HG03280 (cell line): ENCODE measurements around the gene TRIP10.
"Not testable (repeated sequence)": the region's sequence is repeated elsewhere in the genome, so short reads cannot be mapped to it uniquely, and the experiment has no call there.

Experiments used
- ATAC-seq: cut with Tn5 transposase; IDR thresholded peaks from one replicate; pipeline ENCODE4 v1.9.1; 2021; ENCODE audit warnings: mild to moderate bottlenecking, moderate library complexity; ENCODE audit not compliant: unreplicated experiment

TRIP10 gene

DNA sequence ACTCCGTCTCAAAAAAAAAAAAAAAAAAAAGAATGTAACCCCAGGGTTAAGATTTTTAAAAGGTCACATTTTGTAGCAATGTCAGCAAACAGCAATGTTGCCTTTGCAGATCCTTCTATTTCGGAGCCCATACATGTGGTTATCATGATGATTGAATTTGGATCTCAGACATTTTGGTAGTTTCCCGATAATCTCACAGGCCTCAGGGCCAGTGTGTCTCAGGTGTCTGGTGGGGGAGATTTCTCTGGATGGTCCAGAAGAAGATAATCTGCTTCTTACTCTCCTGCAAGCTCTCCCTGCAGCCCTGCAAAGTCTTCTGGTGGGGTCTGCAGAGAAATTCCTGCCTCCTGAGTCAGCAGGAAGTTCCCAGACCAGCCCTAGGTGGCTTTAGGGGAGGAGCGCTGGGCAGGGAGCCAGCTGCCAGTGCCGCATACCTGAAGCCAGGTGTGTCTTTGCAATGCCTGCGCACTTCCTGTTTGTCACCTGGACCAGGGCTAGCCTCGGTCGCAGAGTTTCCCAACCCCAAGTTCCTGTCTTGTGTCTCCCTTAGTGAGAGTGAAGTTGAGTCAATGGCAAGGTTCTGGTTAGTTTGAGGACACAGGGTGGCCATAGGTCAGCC is 26.4 kb downstream of the TRIP10 start:
- ATAC-seq, result no peak

DNA sequence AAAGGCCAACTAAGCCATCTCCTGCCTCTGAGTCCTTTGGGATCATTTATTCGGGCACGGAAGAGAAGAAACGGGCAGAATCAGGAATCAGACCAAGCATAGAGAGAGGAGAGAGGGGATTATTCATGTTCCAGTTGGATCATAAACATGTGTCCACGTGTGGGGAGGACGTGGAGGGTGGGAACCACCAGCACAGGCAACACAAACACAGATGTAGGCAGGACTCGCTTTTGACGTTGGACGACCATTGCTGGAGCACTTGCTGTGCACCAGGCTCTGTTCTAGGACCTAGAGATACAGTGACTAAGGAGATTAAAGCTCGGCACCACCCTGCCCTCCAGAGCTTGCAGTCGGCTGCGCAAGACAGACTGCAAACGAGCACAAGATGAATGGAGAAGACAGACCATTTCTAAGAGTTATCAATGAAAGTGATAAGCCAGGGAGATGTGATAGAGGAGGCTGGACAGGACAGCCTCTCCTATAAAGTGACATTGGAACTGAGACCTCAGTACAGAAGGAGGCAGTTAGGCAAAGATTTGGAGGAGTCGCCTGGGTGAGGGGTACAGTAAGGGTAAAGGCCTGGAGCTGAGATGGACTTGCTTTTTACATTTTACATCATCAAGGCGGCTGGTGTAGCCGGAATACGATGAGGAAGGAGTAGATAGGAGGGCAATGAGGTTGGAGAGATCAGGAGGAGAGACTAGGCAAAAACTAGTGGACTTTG is 27.0 kb downstream of the TRIP10 start:
- ATAC-seq, result no peak

DNA sequence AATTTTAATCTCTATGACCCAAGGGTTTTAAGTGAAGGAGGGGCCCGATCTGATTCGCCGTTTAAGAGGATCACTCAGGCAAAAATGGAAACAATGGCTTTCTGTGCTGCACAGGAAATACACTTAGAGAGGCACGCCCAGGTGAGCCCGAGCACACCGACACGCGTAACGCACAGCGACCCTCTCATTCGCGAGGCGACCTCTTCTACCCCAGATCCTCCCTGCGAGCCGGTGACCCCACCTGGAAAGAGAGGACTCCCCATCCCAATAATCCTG is 27.5 kb downstream of the TRIP10 start:
- peak; percentile 24 for ATAC-seq

DNA sequence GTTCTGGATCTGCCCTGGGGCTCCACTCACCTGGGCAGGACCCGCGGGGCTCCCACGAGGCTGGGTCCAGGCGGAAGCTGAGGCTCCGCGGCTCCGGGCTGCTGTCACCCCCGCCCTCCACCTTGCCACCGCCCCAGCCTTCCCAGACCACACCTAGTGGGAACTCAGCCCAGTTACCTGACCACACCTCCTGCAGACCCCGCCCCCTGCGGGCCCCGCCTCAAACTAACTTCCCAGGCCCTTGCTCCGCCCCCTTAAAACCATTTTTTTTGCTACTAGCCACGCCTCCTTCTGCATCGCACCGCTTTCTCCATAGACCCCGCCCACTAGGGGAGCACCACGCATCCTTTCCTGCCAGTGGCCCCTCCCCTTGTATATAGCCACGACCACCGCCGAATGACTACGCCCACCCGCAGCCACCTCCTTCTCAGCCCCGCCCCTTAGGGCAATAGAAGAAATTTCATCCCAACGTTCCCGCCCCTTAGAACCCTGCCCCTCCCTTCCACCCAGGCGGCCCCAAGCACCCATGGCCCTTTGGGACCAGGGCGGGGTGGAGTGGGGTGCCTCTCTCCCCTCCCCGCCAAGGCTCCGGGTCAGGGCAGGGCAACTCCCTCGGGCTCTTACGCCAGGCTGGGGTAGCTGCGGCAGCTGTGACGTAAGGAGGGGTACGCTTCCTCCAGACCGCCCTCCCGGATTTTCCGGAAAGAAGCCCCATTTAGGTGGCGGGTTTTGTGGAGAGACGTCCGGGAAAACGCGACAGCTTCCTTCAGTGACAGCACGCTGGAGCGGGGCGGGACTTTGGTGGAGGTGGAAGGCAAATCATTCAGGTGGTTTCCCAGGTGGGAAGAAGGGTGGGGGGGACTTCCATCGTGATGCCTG is 28.1 kb downstream of the TRIP10 start, which contains the start of gene SH2D3A:
Gene SH2D3A, minus strand, starts transcription at position 79 of the 879 bp plus-strand sequence. CDS start 3,687 bp downstream, outside the sequence.
- ATAC-seq, result peak; percentile 75

DNA sequence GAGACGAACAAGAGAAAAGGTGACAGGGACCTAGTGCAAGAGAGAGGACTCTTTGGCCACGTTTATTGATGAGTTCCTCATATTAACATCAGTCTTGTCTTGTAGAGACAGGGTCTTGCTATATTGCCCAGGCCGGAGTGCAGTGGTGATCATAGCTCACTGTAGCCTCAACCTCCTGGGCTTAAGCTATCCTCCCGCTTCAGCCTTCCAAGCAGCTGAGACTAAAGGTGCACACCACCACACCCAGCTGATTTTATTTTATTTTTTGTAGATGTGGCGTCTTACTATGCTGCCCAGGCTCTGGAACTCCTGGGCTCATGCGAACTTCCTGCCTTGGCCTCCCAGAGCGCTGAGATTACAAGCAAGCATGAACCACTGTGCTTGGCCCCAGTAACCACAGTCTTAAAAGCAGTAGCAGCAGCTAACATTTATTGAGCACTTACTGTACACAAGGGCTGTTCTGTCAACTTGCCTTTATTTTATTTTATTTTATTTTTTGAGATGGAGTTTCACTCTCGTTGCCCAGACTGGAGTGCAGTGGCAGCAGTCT is 28.8 kb downstream of the TRIP10 start:
- ATAC-seq, result no peak

DNA sequence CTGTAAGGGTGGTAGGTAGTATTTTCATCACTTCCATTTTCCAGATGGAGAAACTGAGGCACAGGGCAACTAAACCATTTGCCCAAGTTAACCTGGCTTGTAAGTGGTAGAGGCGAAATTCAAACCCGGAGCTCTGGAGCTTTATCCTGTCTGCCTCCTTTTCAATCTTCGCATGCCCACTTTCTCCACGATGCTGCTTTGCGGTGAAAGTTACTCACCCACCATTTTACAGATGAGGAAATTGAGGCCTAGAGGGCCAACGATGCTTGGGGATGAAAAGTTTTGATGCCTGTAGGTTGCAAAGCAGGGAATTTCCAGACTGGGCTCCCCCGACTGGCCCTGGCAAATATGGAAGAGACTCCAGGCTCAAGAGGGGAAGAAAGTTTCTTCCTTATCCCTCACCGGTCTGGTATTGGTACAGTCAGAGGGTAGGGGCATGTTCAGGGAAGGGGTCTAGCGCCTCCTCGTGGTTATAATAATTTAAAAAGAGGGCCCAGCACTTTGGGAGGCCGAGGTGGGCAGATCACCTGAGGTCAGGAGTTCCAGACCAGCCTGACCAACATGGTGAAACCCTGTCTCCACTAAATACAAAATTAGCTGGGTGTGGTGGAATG is 29.6 kb downstream of the TRIP10 start:
- no peak for ATAC-seq

DNA sequence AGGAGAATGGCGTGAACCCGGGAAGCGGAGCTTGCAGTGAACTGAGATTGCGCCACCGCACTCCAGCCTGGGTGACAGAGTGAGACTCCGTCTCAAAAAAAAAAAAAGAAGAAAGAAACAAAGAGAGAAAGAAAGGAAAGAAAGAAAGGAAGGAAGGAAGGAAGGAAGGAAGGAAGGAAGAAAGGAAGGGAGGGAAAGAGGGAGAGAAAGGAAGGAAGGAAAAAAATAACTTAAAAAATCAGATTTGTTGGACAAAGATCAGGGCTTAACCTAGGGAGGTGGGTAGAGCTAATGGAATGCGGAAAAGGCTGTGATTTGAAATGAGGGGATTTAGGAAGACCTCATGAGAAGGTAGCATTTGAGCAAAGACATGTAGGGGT is 32.2 kb downstream of the TRIP10 start:
- not testable (repeated sequence) for ATAC-seq

DNA sequence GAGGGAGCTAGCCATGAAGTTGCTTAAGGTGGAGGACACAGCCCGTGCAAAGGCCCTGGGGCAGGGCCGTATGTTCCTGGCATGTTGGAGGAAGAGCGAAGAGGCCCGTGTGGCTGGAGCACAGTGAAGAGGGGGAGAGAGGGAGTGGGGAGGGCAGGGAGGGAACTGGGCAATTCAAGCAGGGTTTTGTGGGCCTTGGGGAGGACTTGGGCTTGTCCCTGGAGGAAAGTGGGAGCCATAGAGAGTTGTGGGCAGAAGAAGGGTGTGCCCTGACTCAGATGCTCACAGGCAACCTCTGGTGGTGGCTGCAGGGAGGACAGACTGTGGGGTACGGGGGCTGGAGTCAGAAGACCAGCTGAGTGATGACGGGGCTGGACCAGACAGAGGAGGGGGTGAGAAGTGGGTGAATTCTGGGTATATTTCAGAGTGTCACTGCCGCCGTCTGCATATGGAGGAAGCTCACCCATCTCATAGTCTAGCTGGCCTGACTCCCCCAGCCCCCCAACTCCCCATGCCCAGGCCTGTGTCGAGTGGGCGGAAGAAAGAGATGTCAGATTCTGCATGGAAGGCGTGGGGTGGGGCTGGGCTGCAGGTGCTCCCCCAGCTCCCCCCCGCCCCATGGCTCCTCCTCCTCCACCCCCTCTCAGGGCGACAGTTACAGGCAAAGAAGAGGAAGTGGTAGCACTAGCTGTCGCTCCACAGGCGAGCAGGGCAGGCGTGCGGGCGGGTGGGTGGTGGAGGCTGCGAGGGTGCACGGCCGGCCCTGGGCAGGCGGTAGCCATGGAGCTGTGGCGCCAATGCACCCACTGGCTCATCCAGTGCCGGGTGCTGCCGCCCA is 32.8 kb downstream of the TRIP10 start, which contains the start of gene VAV1:
Gene VAV1, plus strand, starts transcription at position 681 of the 838 bp plus-strand sequence. Its CDS starts 100 bp downstream, at position 781.
- peak; percentile 34 for ATAC-seq

DNA sequence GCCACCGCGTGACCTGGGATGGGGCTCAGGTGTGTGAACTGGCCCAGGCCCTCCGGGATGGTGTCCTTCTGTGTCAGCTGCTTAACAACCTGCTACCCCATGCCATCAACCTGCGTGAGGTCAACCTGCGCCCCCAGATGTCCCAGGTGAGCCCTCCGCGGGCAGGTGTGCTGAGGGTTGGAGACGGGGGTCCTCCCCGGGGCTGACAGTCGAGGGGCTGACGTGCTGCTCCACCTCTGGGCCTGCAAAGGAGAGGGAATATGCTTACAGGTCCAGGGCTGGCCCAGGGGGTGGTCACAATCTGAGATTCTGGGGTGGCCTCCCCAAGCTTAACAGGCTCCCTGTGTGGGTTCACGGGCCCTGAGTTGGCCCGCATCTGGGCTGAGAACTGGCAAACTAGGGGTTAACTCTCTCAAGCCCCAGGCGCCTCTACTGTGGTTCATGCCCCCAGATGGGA is 33.4 kb downstream of the TRIP10 start:
- ATAC-seq, result no peak

DNA sequence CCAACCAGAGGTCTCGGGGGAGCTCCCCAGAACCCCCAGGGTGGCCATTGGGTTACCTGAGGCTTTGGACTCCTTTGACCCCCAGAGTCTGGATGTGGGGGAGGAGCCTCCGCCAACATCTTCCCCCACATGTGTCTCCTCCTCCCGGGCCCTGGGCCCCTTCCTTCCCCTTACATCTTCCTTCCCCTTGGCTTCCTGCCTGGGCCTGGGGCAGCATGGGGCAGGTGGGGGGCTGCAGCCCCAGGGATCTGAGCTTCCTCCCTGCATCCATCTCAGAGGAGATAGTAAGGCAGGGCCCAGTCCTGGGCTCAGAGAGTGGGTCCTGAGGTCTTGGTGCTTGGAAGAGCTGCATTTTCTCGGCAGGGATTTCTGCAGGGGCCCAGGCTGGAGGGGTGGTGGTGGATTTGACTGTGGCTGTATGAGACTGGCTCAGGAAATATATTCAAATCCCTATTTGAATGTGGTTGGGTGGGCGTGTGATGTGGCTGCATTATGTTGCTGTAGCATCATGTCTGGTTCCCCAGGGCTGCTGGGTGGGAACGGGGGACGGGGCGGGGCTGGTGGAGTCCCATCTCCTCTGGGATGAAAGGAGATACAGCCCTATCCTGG is 33.9 kb downstream of the TRIP10 start:
- no peak for ATAC-seq

DNA sequence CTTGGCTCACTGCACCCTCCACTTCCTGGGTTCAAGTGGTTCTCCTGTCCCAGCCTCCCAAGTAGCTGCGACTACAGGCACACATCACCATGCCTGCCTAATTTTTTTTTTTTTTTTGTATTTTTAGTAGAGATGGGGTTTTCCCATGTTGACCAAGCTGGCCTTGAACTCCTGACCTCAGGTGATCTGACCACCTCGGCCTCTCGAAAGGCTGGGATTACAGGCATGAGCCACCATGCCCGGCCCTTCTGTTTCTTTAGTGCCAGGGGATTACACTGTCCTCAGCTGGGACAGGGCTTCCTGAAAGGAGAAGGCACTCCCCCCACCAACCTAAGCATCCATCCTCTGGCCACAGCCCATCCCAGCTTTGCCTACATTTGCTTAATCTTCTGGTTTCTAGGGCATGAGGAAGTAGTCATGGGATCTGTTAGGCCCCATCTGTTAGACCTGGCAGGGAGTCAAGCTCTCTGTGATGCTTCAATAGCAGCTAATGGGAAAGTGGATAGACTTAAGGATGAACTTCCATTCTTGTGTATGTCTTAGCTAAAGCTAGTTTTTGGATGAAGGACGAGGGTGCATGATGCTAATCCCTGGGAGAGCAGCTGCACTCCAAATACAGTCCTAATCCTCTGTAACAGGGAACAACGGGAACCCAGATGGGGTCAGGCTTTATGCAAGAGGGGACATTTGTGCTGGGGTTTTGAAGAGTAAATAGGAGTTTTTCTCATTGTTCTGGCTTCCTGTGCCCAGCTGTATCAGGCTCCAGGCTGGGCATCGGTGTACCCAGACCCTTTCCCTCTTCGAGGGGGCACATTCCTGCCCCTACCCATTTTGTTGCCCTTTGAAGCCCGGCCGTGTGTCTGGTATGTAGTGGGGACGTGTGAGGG is 35.6 kb downstream of the TRIP10 start:
- no peak for ATAC-seq

DNA sequence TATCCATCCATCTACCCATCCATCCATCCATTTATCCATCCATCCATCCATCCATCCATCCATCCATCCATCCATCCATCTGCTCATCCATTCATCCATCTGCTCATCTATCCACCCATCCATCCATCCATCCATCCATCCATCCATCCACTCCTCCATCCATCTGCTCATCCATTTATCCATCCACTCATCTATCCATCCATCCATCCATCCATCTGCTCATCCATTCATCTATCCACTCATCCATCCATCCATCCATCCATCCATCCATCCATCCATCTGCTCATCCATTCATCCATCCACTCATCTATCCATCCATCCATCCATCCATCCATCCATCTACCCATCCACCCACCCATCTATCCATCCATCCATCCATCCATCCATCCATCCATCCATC is 36.6 kb downstream of the TRIP10 start:
- ATAC-seq, result not testable (repeated sequence)

DNA sequence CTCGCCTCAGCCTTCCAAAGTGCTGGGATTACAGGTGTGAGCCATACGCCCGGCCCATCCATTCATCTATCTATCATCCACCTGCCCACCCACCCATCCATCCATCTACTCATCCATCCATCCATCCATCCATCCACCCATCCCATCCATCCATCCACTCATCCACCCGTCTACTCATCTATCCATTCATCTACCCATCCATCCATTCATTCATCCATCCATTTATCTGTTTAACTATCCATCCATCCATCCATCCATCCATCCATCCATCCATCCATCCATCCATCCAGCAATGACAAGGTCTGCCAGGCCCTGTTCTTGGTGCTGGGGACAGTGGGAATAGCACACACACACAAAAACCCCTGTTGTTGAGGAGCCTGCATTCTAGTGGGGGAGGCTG is 37.5 kb downstream of the TRIP10 start:
- ATAC-seq, result no peak

DNA sequence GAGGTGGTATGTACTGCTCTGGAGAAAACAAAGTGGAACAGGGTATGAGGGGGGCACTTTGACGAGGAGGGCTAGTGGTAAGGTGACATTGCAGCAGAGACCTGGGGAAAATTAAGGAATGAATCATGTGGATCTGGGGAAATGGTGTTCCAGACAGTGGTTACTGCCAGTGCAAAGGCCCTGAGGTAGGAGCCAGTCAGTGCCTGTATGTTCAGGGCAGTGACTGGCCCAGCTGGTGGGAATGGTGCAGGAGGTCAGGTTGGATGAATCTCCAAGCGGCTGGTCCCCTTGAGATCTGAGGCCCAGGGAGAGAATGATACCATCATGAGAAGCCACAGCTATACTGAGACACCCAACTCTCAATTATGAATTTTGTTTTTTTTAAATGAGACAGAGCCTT is 38.0 kb downstream of the TRIP10 start:
- ATAC-seq, result no peak

DNA sequence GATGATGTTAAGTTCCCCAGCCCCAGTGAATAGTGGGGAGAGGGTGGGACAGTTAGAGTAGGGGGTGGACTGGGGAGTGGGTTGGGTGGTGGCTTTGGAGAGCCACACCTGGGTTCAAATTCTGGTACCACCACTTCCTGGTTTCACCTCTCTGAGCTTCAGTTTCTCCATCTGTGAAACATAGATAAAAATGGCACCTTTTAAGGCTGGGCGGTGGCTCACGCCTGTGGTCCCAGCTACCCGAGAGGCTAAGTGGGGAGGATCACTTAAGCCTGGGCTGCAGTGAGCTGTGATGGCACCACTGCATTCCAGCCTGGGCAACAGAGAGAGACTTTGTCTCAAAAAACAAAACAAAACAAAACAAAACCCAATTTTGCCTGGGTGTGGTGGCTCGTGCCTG is 38.9 kb downstream of the TRIP10 start:
- no peak for ATAC-seq

DNA sequence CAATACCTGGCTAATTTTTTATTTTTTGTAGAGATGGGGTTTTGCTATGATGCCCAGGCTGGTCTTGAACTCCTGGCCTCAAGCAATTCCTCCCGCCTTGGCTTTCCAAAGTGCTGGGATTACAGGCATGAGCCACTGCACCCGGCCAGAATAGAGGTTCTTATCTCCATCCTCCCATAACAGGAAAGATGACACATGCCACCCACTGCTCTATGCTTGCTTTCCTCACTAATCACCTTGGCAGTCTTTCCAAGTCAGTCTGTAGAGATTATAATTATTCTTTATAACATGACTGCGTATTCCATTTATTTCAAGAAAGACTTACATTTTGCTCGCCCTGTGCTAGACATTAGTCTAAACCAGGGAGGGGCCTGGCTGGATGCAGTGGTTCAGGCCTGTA is 39.7 kb downstream of the TRIP10 start:
- ATAC-seq, result no peak

DNA sequence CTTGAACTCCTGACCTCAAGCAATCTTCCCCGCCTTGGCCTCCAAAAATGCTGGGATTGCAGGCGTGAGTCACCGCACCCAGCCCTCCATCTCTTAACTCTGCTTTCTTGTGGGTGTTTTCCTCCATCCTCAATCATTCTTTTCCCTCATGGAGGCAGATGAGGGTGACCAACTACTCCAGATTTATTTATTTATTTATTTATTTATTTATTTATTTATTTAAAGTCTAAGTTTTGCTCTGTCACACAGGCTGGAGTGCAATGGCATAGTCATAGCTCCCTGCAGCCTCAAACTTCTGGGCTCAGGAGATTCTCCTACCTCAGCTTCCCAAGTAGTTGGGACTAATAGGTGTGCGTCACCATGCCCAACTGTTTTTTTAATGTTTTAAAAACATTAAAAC is 47.9 kb downstream of the TRIP10 start:
- ATAC-seq, result no peak

DNA sequence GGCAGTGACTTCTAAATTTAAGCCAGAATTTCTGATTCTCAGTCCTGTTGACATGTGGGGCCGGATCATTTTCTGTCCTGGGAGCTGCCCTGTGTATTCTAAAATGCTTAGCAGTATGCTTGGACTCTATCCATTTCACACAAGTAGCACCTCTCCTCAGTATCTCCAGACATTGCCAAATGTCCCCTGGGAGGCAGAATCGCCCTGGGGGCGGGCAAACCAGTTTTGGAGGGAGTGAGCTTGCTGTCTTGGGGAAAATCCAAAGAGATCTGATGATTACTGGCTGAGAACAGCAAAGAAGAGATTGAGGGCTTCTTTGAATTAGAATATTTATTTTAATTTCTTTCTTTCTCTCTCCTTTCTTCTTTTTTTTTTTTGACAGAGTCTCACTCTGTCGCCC is 49.4 kb downstream of the TRIP10 start:
- no peak for ATAC-seq
